Fibroblast of lung (primary cell): Measurements from ENCODE around the gene TARBP2. TPM values are rescaled to one million over a fixed set of nuclear protein-coding genes. Genes with fewer than 3 reads are reported as not detected.

ENCODE experiments used
- DNase-seq, 2 donors: peaks; one replicate each; pipeline versions ENCODE4 v3.0.0 to v3.0.0-alpha.2; 2010; ENCODE audit warnings: low read depth in 2 of 2
- H2AFZ ChIP-seq: 2 replicates; pipeline ENCODE4 v1.5.1; 2012; ENCODE audit warnings: low read length, control low read depth, inconsistent platforms
- H3K27ac ChIP-seq: 2 replicates; pipeline ENCODE4 v1.5.1; 2011; ENCODE audit warnings: low read length, control low read depth; ENCODE audit not compliant: insufficient read depth
- H3K27me3 ChIP-seq: 2 replicates; pipeline ENCODE4 v1.5.1; 2011; ENCODE audit warnings: mild to moderate bottlenecking, low read length; ENCODE audit not compliant: control insufficient read depth, insufficient read depth
- H3K36me3 ChIP-seq: 2 replicates; pipeline ENCODE4 v1.5.1; 2011; ENCODE audit warnings: low read length; ENCODE audit not compliant: control insufficient read depth, insufficient read depth
- H3K4me1 ChIP-seq: 2 replicates; pipeline ENCODE4 v1.5.1; 2011; ENCODE audit warnings: low read length; ENCODE audit not compliant: control insufficient read depth, insufficient read depth; ENCODE audit errors: extremely low read depth
- H3K4me2 ChIP-seq: 2 replicates; pipeline ENCODE4 v1.5.1; 2011; ENCODE audit warnings: low read length, control low read depth; ENCODE audit not compliant: insufficient read depth; ENCODE audit errors: extremely low read depth
- H3K4me3 ChIP-seq, 4 experiments: fragments of 200-600 bp in 1 of 4; sonication (generic) in 1 of 4; replicated peaks in 1 of 4; 2 replicates each; pipeline ENCODE4 v1.5.1; 2011 to 2016; ENCODE audit warnings: low read length in 4 of 4, low read depth in 3 of 4, mild to moderate bottlenecking in 3 of 4, control low read depth in 2 of 4, inconsistent platforms in 1 of 4, mixed read lengths in 1 of 4; ENCODE audit not compliant: insufficient read depth in 1 of 4; ENCODE audit errors: control extremely low read depth in 1 of 4
- H3K79me2 ChIP-seq: 2 replicates; pipeline ENCODE4 v1.5.1; 2012; ENCODE audit warnings: mild to moderate bottlenecking, low read length, inconsistent platforms; ENCODE audit not compliant: control insufficient read depth, insufficient read depth
- H3K9ac ChIP-seq: 2 replicates; pipeline ENCODE4 v1.5.1; 2011; ENCODE audit warnings: mild to moderate bottlenecking, low read length, control low read depth; ENCODE audit not compliant: insufficient read depth
- H3K9me3 ChIP-seq: 2 replicates; pipeline ENCODE4 v1.5.1; 2012; ENCODE audit warnings: low read depth, low read length; ENCODE audit not compliant: control insufficient read depth, insufficient read depth
- H4K20me1 ChIP-seq: 2 replicates; pipeline ENCODE4 v1.5.1; 2011; ENCODE audit warnings: low read length; ENCODE audit not compliant: control insufficient read depth, insufficient read depth; ENCODE audit errors: extremely low read depth
- EZH2 ChIP-seq: IDR thresholded peaks from 2 replicates; pipeline ENCODE4 v1.5.1; 2012; ENCODE audit warnings: low read length, control low read depth, mild to moderate bottlenecking; ENCODE audit errors: missing control alignments
- polyA plus RNA-seq, 2 donors: library from polyadenylated mRNA; depleted of rRNA in 1 of 2; stranded (reverse) in 1 of 2; unstranded in 1 of 2; fragments of >200 nt; gene quantifications; 2 replicates each; pipeline ENCODE4 v1.2.1, GENCODE V29; 2011 to 2012; ENCODE audit warnings: missing spikeins in 1 of 2
- total RNA-seq: library from RNA; depleted of rRNA; stranded (reverse); fragments of >200 nt; gene quantifications from 2 replicates; pipeline ENCODE4 v1.2.1, GENCODE V29; 2014
- TF ChIP-seq, protein P1 (sequence below), 2 donors: IDR thresholded peaks in 1 of 2; conservative IDR thresholded peaks in 1 of 2; 1 replicate in 1 of 2; 2 replicates in 1 of 2; pipeline ENCODE4 v1.5.1; 2011 to 2012; ENCODE audit warnings: low read length in 2 of 2, control low read depth in 1 of 2, inconsistent platforms in 1 of 2, low read depth in 1 of 2, mild to moderate bottlenecking in 1 of 2

Gene TARBP2
- total and polyA plus RNA-seq, 2 donors (not counting 1 experiment from before 2014, with no cell fraction given) = 19.8 to 39.3 TPM

DNA sequence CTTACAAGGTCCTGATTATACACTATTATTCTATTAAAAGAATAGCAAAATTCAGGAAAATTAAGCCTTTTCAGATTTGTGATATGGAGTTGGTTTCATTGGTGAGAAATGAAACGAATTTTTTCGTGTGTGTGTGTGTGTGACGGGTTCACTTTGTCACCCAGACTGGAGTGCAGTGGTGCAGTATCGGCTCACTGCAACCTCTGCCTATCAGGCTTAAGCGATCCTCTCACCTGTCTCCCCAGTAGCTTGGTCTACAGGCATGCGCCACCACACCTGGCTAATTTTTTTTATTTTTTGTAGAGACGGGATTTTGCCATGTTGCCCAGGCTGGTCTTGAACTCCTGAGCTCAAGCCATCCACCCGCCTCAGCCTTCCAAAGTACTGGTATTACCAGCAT is 39.5 kb upstream of the TARBP2 start:
- TF ChIP-seq EZH2 = no peak
- TF ChIP-seq, protein P1, sequence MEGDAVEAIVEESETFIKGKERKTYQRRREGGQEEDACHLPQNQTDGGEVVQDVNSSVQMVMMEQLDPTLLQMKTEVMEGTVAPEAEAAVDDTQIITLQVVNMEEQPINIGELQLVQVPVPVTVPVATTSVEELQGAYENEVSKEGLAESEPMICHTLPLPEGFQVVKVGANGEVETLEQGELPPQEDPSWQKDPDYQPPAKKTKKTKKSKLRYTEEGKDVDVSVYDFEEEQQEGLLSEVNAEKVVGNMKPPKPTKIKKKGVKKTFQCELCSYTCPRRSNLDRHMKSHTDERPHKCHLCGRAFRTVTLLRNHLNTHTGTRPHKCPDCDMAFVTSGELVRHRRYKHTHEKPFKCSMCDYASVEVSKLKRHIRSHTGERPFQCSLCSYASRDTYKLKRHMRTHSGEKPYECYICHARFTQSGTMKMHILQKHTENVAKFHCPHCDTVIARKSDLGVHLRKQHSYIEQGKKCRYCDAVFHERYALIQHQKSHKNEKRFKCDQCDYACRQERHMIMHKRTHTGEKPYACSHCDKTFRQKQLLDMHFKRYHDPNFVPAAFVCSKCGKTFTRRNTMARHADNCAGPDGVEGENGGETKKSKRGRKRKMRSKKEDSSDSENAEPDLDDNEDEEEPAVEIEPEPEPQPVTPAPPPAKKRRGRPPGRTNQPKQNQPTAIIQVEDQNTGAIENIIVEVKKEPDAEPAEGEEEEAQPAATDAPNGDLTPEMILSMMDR (conservative IDR thresholded peaks at IDR 0.05 in 1 of 2, IDR thresholded peaks at IDR 0.05 in 1 of 2; ENCODE audit: low read depth in 1 of 2, low read length in 2 of 2) = no peak
- Histone ChIP-seq H3K79me2 (peaks cover 85% of the 10 kb centered on the region), H3K36me3 (peaks cover 37% of the 10 kb centered on the region), H3K9me3 (no peaks in the 10 kb centered on the region), H3K4me3 (no peak overlapping the region), H4K20me1 (no peaks in the 10 kb centered on the region), H3K9ac (no peak overlapping the region), H3K27me3 (no peaks in the 10 kb centered on the region), H3K4me1 (peaks cover 4% of the 10 kb centered on the region), H2AFZ (no peak overlapping the region), H3K4me2 (no peak overlapping the region), H3K27ac (no peak overlapping the region)
- no peak for DNase-seq

DNA sequence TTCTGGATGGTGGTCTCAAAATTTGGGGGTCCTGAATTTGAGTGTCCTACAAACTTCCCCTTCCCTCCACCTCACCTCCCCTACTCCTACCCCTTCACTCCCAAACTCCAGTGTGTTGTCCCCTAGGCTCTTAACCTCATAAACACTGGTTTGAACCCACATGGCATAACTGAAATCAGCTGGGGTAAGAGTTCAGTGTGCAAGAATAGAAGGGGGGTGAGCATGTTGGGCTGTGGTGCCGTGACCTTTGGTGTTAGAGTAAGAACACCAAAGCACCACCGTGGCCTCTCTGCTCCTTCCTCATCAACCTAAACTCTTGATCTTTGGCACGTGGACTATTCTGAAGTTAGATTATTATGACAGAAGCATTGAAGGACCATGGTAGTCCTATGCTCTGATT is 38.1 kb upstream of the TARBP2 start:
- no peak overlapping the region for H3K4me3 ChIP-seq
- H3K27ac ChIP-seq = no peak overlapping the region
- H3K36me3 ChIP-seq = peaks cover 41% of the 10 kb centered on the region
- no peak overlapping the region for H3K9ac ChIP-seq
- H3K27me3 ChIP-seq = no peaks in the 10 kb centered on the region
- TF ChIP-seq EZH2 = no peak
- TF ChIP-seq, protein P1 (conservative IDR thresholded peaks at IDR 0.05 in 1 of 2, IDR thresholded peaks at IDR 0.05 in 1 of 2; ENCODE audit: low read depth in 1 of 2, low read length in 2 of 2) = no peak
- H3K9me3 ChIP-seq = no peaks in the 10 kb centered on the region
- H3K4me1 ChIP-seq = peaks cover 4% of the 10 kb centered on the region
- no peak overlapping the region for H3K4me2 ChIP-seq
- H2AFZ ChIP-seq = no peak overlapping the region
- DNase-seq = no peak
- no peaks in the 10 kb centered on the region for H4K20me1 ChIP-seq
- H3K79me2 ChIP-seq = peaks cover 85% of the 10 kb centered on the region

DNA sequence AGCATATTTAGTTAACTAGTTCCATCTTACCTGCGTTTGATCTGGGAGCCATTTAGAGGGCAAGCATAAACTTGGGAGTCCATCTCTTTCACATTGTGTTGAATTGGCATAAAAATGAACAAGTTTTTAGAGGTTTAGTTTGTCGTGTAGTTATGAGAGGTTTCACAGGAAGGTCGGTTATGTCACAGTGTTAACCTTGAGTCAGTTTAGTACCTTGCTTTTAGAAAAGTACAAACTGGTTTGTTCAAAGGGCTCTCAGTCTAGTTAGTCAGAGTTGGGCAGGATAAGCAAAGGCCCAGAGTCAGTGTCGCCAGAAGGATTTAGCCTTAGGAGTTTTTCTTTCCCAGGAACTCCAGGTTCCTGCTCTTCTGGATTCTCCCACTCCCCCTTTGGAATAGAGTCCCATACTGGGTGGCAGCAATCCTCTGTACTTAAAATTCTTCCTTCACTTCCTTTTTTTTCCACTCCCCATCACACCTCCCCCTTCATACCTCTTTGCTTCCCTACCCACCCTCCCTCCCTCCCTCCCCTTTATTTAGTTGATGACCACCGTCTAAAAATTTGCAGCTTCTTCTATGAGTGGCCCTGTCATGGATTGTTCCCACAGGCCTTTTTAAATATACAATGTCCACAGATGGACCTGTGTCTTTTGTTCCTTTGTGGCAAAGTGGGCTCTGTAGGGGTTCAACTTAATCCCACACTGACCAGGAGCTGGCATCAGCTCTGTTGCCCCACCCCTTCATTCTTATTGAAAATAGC is 37.1 kb upstream of the TARBP2 start:
- no peak overlapping the region for H3K27ac ChIP-seq
- H4K20me1 ChIP-seq = no peaks in the 10 kb centered on the region
- peaks cover 84% of the 10 kb centered on the region for H3K79me2 ChIP-seq
- H3K9me3 ChIP-seq = no peaks in the 10 kb centered on the region
- DNase-seq = no peak
- no peak overlapping the region for H3K4me2 ChIP-seq
- TF ChIP-seq, protein P1 (conservative IDR thresholded peaks at IDR 0.05 in 1 of 2, IDR thresholded peaks at IDR 0.05 in 1 of 2; ENCODE audit: low read depth in 1 of 2, low read length in 2 of 2) = no peak
- TF ChIP-seq EZH2 = no peak
- no peak overlapping the region for H2AFZ ChIP-seq
- no peaks in the 10 kb centered on the region for H3K27me3 ChIP-seq
- peaks cover 46% of the 10 kb centered on the region for H3K36me3 ChIP-seq
- no peak overlapping the region for H3K4me3 ChIP-seq
- peaks cover 4% of the 10 kb centered on the region for H3K4me1 ChIP-seq
- no peak overlapping the region for H3K9ac ChIP-seq
